PC-3 (cell line): ENCODE measurements around the gene POLA1. TPM values are rescaled to one million over a fixed set of nuclear protein-coding genes. Genes with fewer than 3 reads are reported as not detected.

ENCODE experiments used
- ATAC-seq: fragments of 200-7000 bp; cut with Tn5 transposase; 2 replicates; pipeline ENCODE4 v1.9.1; 2020; ENCODE audit warnings: mild to moderate bottlenecking, moderate library complexity
- BruUV-seq: library from RNA; stranded (reverse); fragments of 400-500 nt; replicated peaks from 2 replicates; lab custom pipeline; 2021; lab: Mats Ljungman, UMichigan
- CTCF ChIA-PET: fragments of 300-600 bp; sonication (Branson Sonifier 250); formaldehyde crosslinking; loops from one replicate; lab custom pipeline; 2022; ENCODE audit warnings: antibody characterized with exemption; lab: Charles Lee
- POLR2A ChIA-PET: fragments of 300-600 bp; sonication (Branson Sonifier 250); formaldehyde crosslinking; loops from one replicate; lab custom pipeline; 2022; ENCODE audit warnings: antibody characterized with exemption; ENCODE audit not compliant: unreplicated experiment; lab: Charles Lee
- DNase-seq: peaks from one replicate; pipeline ENCODE4 v3.0.0-alpha.2; 2015
- H2AFZ ChIP-seq: fragments of 300-600 bp; sonication (generic); 2 replicates; pipeline ENCODE4 v1.6.0; 2016; ENCODE audit warnings: antibody characterized with exemption, low read length
- H3F3A ChIP-seq: fragments of 300-600 bp; sonication (generic); one replicate; pipeline ENCODE4 v1.6.0; 2017; ENCODE audit warnings: antibody characterized with exemption, low read length, control low read depth, mild to moderate bottlenecking; ENCODE audit not compliant: unreplicated experiment
- H3K27ac ChIP-seq: fragments of 300-600 bp; sonication (generic); 2 replicates; pipeline ENCODE4 v1.5.1; 2016; ENCODE audit warnings: mild to moderate bottlenecking, low read length
- H3K27me3 ChIP-seq: fragments of 300-600 bp; sonication (generic); 2 replicates; pipeline ENCODE4 v1.6.1; 2016; ENCODE audit warnings: low read length, mixed read lengths
- H3K36me3 ChIP-seq: fragments of 300-600 bp; sonication (generic); 2 replicates; pipeline ENCODE4 v1.6.1; 2016; ENCODE audit warnings: low read depth, mixed run types, low read length, mixed read lengths
- H3K4me1 ChIP-seq: fragments of 300-600 bp; sonication (generic); 2 replicates; pipeline ENCODE4 v1.5.1; 2016; ENCODE audit warnings: low read length; ENCODE audit not compliant: insufficient read depth
- H3K4me2 ChIP-seq: fragments of 300-600 bp; sonication (generic); 2 replicates; pipeline ENCODE4 v1.6.0; 2016; ENCODE audit warnings: low read length
- H3K4me3 ChIP-seq: fragments of 300-600 bp; sonication (generic); 2 replicates; pipeline ENCODE4 v1.5.1; 2016; ENCODE audit warnings: mild to moderate bottlenecking, low read length, mixed read lengths
- H3K79me2 ChIP-seq: fragments of 300-600 bp; sonication (generic); 2 replicates; pipeline ENCODE4 v1.6.1; 2017; ENCODE audit warnings: low read length, mixed read lengths
- H3K9ac ChIP-seq: fragments of 300-600 bp; sonication (generic); 2 replicates; pipeline ENCODE4 v1.6.0; 2016; ENCODE audit warnings: mild to moderate bottlenecking, low read length
- H3K9me2 ChIP-seq: fragments of 300-600 bp; sonication (generic); replicated peaks from 2 replicates; pipeline ENCODE4 v1.6.1; 2016; ENCODE audit warnings: mixed run types, low read length, mixed read lengths
- H3K9me3 ChIP-seq: fragments of 300-600 bp; sonication (generic); 2 replicates; pipeline ENCODE4 v1.6.1; 2016; ENCODE audit warnings: low read length, mixed read lengths
- H4K20me1 ChIP-seq: fragments of 300-600 bp; sonication (generic); 2 replicates; pipeline ENCODE4 v1.6.1; 2016; ENCODE audit warnings: low read length, mixed read lengths
- EZH2 ChIP-seq: fragments of 300-600 bp; sonication (generic); IDR thresholded peaks from one replicate; pipeline ENCODE4 v1.6.1; 2017; ENCODE audit warnings: antibody characterized with exemption, mild to moderate bottlenecking, low read length; ENCODE audit not compliant: unreplicated experiment
- EZH2phosphoT487 ChIP-seq: fragments of 300-600 bp; sonication (generic); IDR thresholded peaks from 2 replicates; pipeline ENCODE4 v1.6.1; 2018; ENCODE audit warnings: mild to moderate bottlenecking, antibody characterized with exemption, low read length, borderline replicate concordance
- intact Hi-C: fragments of 100-400 bp; cut with micrococcal nuclease; formaldehyde crosslinking; loops from 2 replicates; pipeline ENCODE4 v1.9.0; 2023
- total RNA-seq: library from RNA; depleted of rRNA; stranded (reverse); fragments of >200 nt; gene quantifications from 2 replicates; pipeline ENCODE4 v1.2.3, GENCODE V29; 2014
- TF ChIP-seq, protein P1 (sequence below): fragments of 300-600 bp; sonication (generic); conservative IDR thresholded peaks from 2 replicates; pipeline ENCODE4 v1.5.1; 2017; ENCODE audit warnings: antibody characterized with exemption, low read depth, mild to moderate bottlenecking, low read length

Gene POLA1
- total RNA-seq, 1 experiment from 2014 or later = 19.6 TPM

DNA sequence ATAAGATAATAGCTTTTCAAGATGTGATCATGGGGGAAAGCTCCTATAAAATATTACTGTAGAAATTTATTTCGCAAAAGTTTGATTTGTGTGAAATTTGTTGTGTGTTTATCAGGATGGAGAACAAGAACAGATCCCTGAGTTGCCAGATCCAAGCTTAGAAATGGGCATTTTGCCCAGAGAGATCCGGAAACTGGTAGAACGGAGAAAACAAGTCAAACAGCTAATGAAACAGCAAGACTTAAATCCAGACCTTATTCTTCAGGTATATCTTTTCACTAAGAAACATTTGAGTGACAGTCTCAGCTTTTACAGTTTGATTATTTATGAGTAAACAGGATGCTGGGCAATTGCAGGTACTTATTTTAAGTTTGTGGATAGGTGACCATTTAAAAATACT is 54.5 kb downstream of the POLA1 start:
- DNase-seq (peak; percentile 2), ATAC-seq (no peak)
- H3K36me3 ChIP-seq = peaks cover 8% of the 10 kb centered on the region; the same call in 1 of the 2 replicates
- H3K9ac ChIP-seq = no peak overlapping the region
- H3K4me2 ChIP-seq = no peak overlapping the region
- POLR2A ChIA-PET = no interaction called here
- no peaks in the 10 kb centered on the region for H3K79me2 ChIP-seq
- H3K27ac ChIP-seq = no peak overlapping the region
- intact Hi-C loops = no loop called here
- no peaks in the 10 kb centered on the region for H3K27me3 ChIP-seq
- no peaks in the 10 kb centered on the region for H3K9me2 ChIP-seq
- H4K20me1 ChIP-seq = no peaks in the 10 kb centered on the region
- H3K4me1 ChIP-seq = no peaks in the 10 kb centered on the region
- CTCF ChIA-PET = no interaction called here
- H2AFZ ChIP-seq = no peak overlapping the region
- TF ChIP-seq EZH2phosphoT487 (no peak), EZH2 (no peak)
- TF ChIP-seq, protein P1, sequence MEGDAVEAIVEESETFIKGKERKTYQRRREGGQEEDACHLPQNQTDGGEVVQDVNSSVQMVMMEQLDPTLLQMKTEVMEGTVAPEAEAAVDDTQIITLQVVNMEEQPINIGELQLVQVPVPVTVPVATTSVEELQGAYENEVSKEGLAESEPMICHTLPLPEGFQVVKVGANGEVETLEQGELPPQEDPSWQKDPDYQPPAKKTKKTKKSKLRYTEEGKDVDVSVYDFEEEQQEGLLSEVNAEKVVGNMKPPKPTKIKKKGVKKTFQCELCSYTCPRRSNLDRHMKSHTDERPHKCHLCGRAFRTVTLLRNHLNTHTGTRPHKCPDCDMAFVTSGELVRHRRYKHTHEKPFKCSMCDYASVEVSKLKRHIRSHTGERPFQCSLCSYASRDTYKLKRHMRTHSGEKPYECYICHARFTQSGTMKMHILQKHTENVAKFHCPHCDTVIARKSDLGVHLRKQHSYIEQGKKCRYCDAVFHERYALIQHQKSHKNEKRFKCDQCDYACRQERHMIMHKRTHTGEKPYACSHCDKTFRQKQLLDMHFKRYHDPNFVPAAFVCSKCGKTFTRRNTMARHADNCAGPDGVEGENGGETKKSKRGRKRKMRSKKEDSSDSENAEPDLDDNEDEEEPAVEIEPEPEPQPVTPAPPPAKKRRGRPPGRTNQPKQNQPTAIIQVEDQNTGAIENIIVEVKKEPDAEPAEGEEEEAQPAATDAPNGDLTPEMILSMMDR = no peak
- no TSS peak for BruUV-seq
- H3F3A ChIP-seq = no peaks in the 10 kb centered on the region
- H3K4me3 ChIP-seq = no peak overlapping the region
- no peaks in the 10 kb centered on the region for H3K9me3 ChIP-seq

DNA sequence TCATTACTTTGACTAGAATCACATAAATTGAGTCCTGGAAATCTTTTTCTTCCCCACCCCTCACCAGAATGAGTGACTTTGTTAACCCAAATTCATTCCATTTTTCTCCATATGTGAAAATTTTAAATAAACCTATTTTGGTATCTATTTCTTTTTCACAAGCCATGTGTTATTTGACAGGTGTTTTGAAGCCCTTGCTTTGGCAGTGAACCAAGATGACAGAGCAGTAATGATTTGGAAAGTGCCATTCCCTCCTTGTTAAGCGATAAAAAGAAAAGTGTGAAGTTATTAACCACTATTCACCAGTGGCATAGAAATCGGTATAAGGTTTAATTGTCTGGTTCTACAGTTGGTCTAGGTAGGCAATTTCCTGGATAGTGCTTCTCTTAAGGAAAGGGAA is 66.1 kb downstream of the POLA1 start:
- Histone ChIP-seq H3K4me1 (no peaks in the 10 kb centered on the region), H3K4me2 (no peak overlapping the region), H3K9ac (no peak overlapping the region), H3K36me3 (peaks cover 22% of the 10 kb centered on the region; the same call in 1 of the 2 replicates), H3K27me3 (no peaks in the 10 kb centered on the region), H4K20me1 (no peaks in the 10 kb centered on the region), H3K9me3 (no peaks in the 10 kb centered on the region), H3K4me3 (no peak overlapping the region), H2AFZ (no peak overlapping the region), H3K9me2 (no peaks in the 10 kb centered on the region), H3F3A (no peaks in the 10 kb centered on the region), H3K79me2 (no peaks in the 10 kb centered on the region), H3K27ac (no peak overlapping the region)
- ChIA-PET CTCF (no interaction called here), POLR2A (no interaction called here)
- intact Hi-C loops = no loop called here
- no peak for TF ChIP-seq EZH2phosphoT487
- TF ChIP-seq, protein P1 = no peak
- no peak for TF ChIP-seq EZH2
- DNase-seq (no peak), ATAC-seq (no peak)
- BruUV-seq = no TSS peak

DNA sequence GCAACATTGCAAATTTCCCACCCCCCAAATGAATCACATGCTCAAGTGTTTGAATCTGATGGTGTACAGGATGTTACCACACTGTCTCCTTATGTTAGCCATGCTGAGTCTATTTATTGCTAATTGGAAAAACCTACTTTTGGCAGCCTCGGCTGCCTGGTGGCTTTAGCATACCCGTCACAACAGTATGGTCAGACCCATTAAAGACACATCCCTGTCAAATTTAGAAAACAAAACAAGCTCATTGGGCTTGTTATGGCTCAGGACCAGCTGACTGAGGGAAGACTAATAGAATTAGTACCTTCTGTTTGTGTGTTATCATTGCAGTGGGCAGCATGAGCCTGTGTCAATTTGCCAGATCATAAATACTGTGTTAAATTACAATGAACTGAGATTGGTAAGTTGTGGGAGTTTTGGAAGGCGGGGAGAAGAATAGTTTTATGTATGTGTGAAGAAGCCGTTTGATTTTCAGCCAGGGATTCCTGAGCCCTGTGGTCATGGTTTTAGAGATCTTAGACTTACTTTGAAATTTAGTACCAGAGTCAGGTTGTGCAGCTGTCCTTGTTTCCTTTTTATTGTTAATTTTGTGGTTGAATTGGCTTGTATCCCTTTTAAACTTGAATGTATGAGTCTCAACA is 66.8 kb downstream of the POLA1 start:
- peak; percentile 3 for DNase-seq
- Histone ChIP-seq H3K4me1 (no peaks in the 10 kb centered on the region), H3K27me3 (no peaks in the 10 kb centered on the region), H3K9ac (no peak overlapping the region), H3K4me2 (no peak overlapping the region), H3K36me3 (peaks cover 22% of the 10 kb centered on the region; the same call in 1 of the 2 replicates), H3K79me2 (no peaks in the 10 kb centered on the region), H3F3A (no peaks in the 10 kb centered on the region), H3K27ac (no peak overlapping the region), H3K4me3 (no peak overlapping the region), H3K9me2 (no peaks in the 10 kb centered on the region), H2AFZ (no peak overlapping the region), H3K9me3 (no peaks in the 10 kb centered on the region), H4K20me1 (no peaks in the 10 kb centered on the region)
- BruUV-seq = no TSS peak
- POLR2A ChIA-PET = no interaction called here
- intact Hi-C loops = no loop called here
- TF ChIP-seq, protein P1 = no peak
- TF ChIP-seq EZH2 (no peak), EZH2phosphoT487 (no peak)
- CTCF ChIA-PET = no interaction called here
- peak; percentile 53 for ATAC-seq
